Astrocyte (in vitro differentiated cells and primary cell): Measurements from ENCODE around the gene SLIT3. TPM values are rescaled to one million over a fixed set of nuclear protein-coding genes. Genes with fewer than 3 reads are reported as not detected.

Experiments
- DNase-seq: peaks from one replicate; pipeline ENCODE4 v3.0.0-alpha.2; 2010; ENCODE audit warnings: low read depth
- FAIRE-seq: peaks from 2 replicates; lab custom pipeline; 2011; peaks lifted over from hg19 to GRCh38; lab: Jason Lieb, UNC
- H2AFZ ChIP-seq: 2 replicates; pipeline ENCODE4 v1.6.0; 2012; ENCODE audit warnings: low read depth, low read length, inconsistent platforms
- H3K27ac ChIP-seq: 2 replicates; pipeline ENCODE4 v1.5.1; 2011; ENCODE audit warnings: low read depth, low read length, inconsistent platforms
- H3K27me3 ChIP-seq: 2 replicates; pipeline ENCODE4 v1.6.0; 2011; ENCODE audit warnings: low read length, inconsistent platforms; ENCODE audit not compliant: insufficient read depth
- H3K36me3 ChIP-seq: 2 replicates; pipeline ENCODE4 v1.5.1; 2011; ENCODE audit warnings: low read length, inconsistent platforms; ENCODE audit not compliant: insufficient read depth
- H3K4me1 ChIP-seq: 2 replicates; pipeline ENCODE4 v1.5.1; 2011; ENCODE audit warnings: low read length, inconsistent platforms; ENCODE audit not compliant: insufficient read depth
- H3K4me2 ChIP-seq: 2 replicates; pipeline ENCODE4 v1.6.0; 2012; ENCODE audit warnings: low read length, inconsistent platforms
- H3K4me3 ChIP-seq: 2 replicates; pipeline ENCODE4 v1.5.1; 2011; ENCODE audit warnings: low read depth, mild to moderate bottlenecking, low read length, inconsistent platforms; ENCODE audit not compliant: insufficient read depth
- H3K79me2 ChIP-seq: 2 replicates; pipeline ENCODE4 v1.6.0; 2012; ENCODE audit warnings: mild to moderate bottlenecking, low read length, inconsistent platforms; ENCODE audit not compliant: insufficient read depth
- H3K9ac ChIP-seq: 2 replicates; pipeline ENCODE4 v1.6.0; 2012; ENCODE audit warnings: mild to moderate bottlenecking, low read length, inconsistent platforms
- H3K9me3 ChIP-seq: 2 replicates; pipeline ENCODE4 v1.5.1; 2012; ENCODE audit warnings: low read depth, mild to moderate bottlenecking, low read length, inconsistent platforms; ENCODE audit not compliant: insufficient read depth
- H4K20me1 ChIP-seq: 2 replicates; pipeline ENCODE4 v1.6.0; 2012; ENCODE audit warnings: low read length, inconsistent platforms; ENCODE audit not compliant: insufficient read depth
- H3K27ac Mint-ChIP-seq: one replicate; pipeline ENCODE4 v1.8.0; 2021; ENCODE audit warnings: mild to moderate bottlenecking, mixed read lengths; ENCODE audit not compliant: unreplicated experiment
- H3K27me3 Mint-ChIP-seq: one replicate; pipeline ENCODE4 v1.8.0; 2021; ENCODE audit warnings: low read depth, mixed read lengths; ENCODE audit not compliant: unreplicated experiment
- H3K36me3 Mint-ChIP-seq: one replicate; pipeline ENCODE4 v1.8.0; 2021; ENCODE audit warnings: low read depth, mixed read lengths; ENCODE audit not compliant: unreplicated experiment
- H3K4me1 Mint-ChIP-seq: one replicate; pipeline ENCODE4 v1.8.0; 2021; ENCODE audit warnings: low read depth, mixed read lengths; ENCODE audit not compliant: unreplicated experiment
- H3K4me3 Mint-ChIP-seq: one replicate; pipeline ENCODE4 v1.8.0; 2021; ENCODE audit warnings: mild to moderate bottlenecking, moderate library complexity, mixed read lengths; ENCODE audit not compliant: unreplicated experiment
- H3K9me3 Mint-ChIP-seq: one replicate; pipeline ENCODE4 v1.8.0; 2021; ENCODE audit warnings: mild to moderate bottlenecking, mixed read lengths; ENCODE audit not compliant: unreplicated experiment
- EZH2 ChIP-seq: IDR thresholded peaks from 2 replicates; pipeline ENCODE4 v1.6.1; 2012; ENCODE audit warnings: mild to moderate bottlenecking, low read length, inconsistent platforms; ENCODE audit not compliant: insufficient read depth
- total RNA-seq: library from RNA; stranded (reverse); gene quantifications from 2 replicates; pipeline ENCODE4 v1.2.1, GENCODE V29; 2021
- TF ChIP-seq, protein P1 (sequence below): IDR thresholded peaks from 2 replicates; pipeline ENCODE4 v1.5.1; 2011; ENCODE audit warnings: low read depth, mild to moderate bottlenecking, inconsistent platforms, low read length, moderate library complexity; ENCODE audit not compliant: insufficient read depth

The SLIT3 gene
- total RNA-seq, 1 donor from 2014 or later = 20.7 TPM

DNA sequence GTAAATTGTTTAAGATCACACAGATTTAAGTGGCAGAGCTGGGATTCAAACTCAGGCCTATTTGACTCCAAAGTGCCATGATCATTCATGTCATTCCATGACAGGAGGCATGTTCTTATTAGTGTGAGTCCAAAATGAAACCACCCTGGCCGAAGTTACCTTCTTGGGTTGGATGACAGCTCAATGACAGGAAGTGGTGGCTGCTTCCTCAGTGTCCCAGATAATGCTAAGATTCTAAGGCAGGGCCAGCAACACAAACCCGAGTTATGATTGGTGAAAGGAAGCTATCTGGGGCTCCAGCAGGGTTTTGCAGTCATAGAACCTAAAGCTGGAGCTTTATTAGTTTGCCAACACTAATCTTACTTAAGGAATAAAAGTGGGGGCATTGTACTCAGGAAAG lies 340.4 kb downstream of the SLIT3 start:
- Mint-ChIP-seq H3K36me3 (no peaks in the 10 kb centered on the region), H3K4me1 (no peaks in the 10 kb centered on the region), H3K27me3 (no peaks in the 10 kb centered on the region), H3K4me3 (no peak overlapping the region), H3K9me3 (no peaks in the 10 kb centered on the region), H3K27ac (no peak overlapping the region)
- Histone ChIP-seq H2AFZ (no peak overlapping the region), H3K9me3 (no peaks in the 10 kb centered on the region), H3K27ac (no peak overlapping the region), H3K9ac (no peak overlapping the region), H3K27me3 (no peaks in the 10 kb centered on the region), H3K4me2 (no peak overlapping the region), H3K36me3 (no peaks in the 10 kb centered on the region), H3K4me1 (no peaks in the 10 kb centered on the region), H4K20me1 (no peaks in the 10 kb centered on the region), H3K4me3 (no peak overlapping the region), H3K79me2 (no peaks in the 10 kb centered on the region)
- FAIRE-seq (no peak), DNase-seq (no peak)
- TF ChIP-seq EZH2 = no peak

DNA sequence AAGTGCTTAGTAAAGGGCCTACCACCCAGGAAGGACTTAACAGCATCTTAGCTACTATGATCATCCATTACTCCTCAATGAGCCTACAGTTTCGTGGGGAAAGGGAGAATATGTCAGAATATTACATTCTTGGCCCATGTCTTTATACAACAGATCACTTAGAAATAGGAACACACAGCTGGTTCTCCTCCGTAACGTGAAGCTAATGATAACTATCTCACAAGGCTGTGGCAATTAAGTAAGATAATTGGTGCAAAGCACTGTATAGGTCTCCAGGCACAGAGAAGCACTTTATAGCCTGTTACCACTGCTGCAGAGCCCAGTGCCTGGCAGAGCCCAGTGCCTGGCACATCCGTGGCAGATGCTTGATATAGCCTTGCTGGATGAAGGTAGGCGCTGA lies 347.6 kb downstream of the SLIT3 start:
- no peak for FAIRE-seq

DNA sequence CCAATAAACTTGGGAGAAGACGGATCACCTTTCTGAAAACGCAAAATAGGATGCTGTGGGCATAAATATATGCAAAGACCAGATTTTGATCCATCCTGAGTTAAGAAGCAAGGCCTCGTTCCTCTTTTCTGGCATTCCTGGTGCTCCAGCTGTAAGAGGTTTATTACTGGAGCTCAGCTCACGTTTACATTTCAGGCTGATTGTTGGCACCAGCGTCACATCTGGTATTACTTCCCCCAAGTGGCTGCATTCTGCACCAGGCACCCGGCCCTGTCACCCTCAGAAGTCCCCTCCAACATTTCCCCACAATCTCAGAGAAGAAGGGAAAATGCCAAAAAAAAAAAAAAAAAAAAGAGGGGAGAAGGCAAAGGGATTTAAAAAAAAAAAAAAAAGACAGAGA lies 348.7 kb downstream of the SLIT3 start:
- Histone ChIP-seq H3K27ac (no peak overlapping the region), H3K79me2 (no peaks in the 10 kb centered on the region), H3K9me3 (no peaks in the 10 kb centered on the region), H3K4me3 (no peak overlapping the region), H3K36me3 (no peaks in the 10 kb centered on the region), H3K27me3 (no peaks in the 10 kb centered on the region), H3K9ac (no peak overlapping the region), H2AFZ (no peak overlapping the region), H3K4me2 (no peak overlapping the region), H4K20me1 (no peaks in the 10 kb centered on the region), H3K4me1 (no peaks in the 10 kb centered on the region)
- FAIRE-seq (no peak), DNase-seq (no peak)
- Mint-ChIP-seq H3K4me3 (no peak overlapping the region), H3K36me3 (no peaks in the 10 kb centered on the region), H3K9me3 (no peaks in the 10 kb centered on the region), H3K4me1 (no peaks in the 10 kb centered on the region), H3K27me3 (peaks cover 2% of the 10 kb centered on the region), H3K27ac (peak overlapping the region; percentile 12)
- no peak for TF ChIP-seq EZH2
- TF ChIP-seq, protein P1, sequence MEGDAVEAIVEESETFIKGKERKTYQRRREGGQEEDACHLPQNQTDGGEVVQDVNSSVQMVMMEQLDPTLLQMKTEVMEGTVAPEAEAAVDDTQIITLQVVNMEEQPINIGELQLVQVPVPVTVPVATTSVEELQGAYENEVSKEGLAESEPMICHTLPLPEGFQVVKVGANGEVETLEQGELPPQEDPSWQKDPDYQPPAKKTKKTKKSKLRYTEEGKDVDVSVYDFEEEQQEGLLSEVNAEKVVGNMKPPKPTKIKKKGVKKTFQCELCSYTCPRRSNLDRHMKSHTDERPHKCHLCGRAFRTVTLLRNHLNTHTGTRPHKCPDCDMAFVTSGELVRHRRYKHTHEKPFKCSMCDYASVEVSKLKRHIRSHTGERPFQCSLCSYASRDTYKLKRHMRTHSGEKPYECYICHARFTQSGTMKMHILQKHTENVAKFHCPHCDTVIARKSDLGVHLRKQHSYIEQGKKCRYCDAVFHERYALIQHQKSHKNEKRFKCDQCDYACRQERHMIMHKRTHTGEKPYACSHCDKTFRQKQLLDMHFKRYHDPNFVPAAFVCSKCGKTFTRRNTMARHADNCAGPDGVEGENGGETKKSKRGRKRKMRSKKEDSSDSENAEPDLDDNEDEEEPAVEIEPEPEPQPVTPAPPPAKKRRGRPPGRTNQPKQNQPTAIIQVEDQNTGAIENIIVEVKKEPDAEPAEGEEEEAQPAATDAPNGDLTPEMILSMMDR = no peak

More for the DNA sequence above, 347.6 kb downstream of the SLIT3 start:
- Mint-ChIP-seq H3K4me1 (no peaks in the 10 kb centered on the region), H3K4me3 (no peak overlapping the region), H3K27ac (no peak overlapping the region), H3K27me3 (peaks cover 2% of the 10 kb centered on the region), H3K9me3 (no peaks in the 10 kb centered on the region), H3K36me3 (no peaks in the 10 kb centered on the region)
- Histone ChIP-seq H4K20me1 (no peaks in the 10 kb centered on the region), H3K4me1 (no peaks in the 10 kb centered on the region), H3K27ac (no peak overlapping the region), H3K4me2 (no peak overlapping the region), H2AFZ (no peak overlapping the region), H3K36me3 (no peaks in the 10 kb centered on the region), H3K27me3 (no peaks in the 10 kb centered on the region), H3K4me3 (no peak overlapping the region), H3K9ac (no peak overlapping the region), H3K79me2 (no peaks in the 10 kb centered on the region), H3K9me3 (no peaks in the 10 kb centered on the region)
- TF ChIP-seq, protein P1 = no peak
- TF ChIP-seq EZH2 = no peak
- no peak for DNase-seq
